ENCODE results near the gene CLIP1.
"Not testable (repeated sequence)": the region's sequence is repeated elsewhere in the genome, so short reads cannot be mapped to it uniquely, and the experiment has no call there.

CLIP1 gene

GRCh38 chr12:122374707-122375106 lies 47.8 kb downstream of the CLIP1 start:
- Histone ChIP-seq H3K4me2 (ENCODE audit: insufficient read depth, low read length) (no peak overlapping the region), H4K20me1 (ENCODE audit: insufficient read depth, low read length) (peaks cover 4% of the 10 kb centered on the region; the same call in 1 of the 2 replicates), H3K36me3 (ENCODE audit: insufficient read depth, low read length) (peaks cover 54% of the 10 kb centered on the region), H3K79me2 (ENCODE audit: insufficient read depth, low read length) (peaks cover 9% of the 10 kb centered on the region; the same call in 1 of the 2 replicates), H3K27me3 (ENCODE audit: insufficient read depth, low read length, poor library complexity) (no peaks in the 10 kb centered on the region), H3K4me1 (ENCODE audit: insufficient read depth, low read length) (no peaks in the 10 kb centered on the region), H3K27ac (ENCODE audit: low read length) (no peak overlapping the region), H2AFZ (ENCODE audit: low read depth, low read length) (no peak overlapping the region), H3K9ac (ENCODE audit: low read depth, low read length) (no peak overlapping the region), H3K4me3 (ENCODE audit: low read depth in 1 of 2, low read length in 2 of 2) (no peak overlapping the region), H3K9me3 (ENCODE audit: insufficient read depth, low read length, severe bottlenecking) (no peaks in the 10 kb centered on the region)
- ATAC-seq (ENCODE audit: insufficient read depth, low read depth), result no peak
- TF ChIP-seq CTCF (IDR thresholded peaks at IDR 0.05; ENCODE audit: borderline replicate concordance, extremely low read depth, low read length, poor library complexity, severe bottlenecking) (no peak), EZH2 (IDR thresholded peaks at IDR 0.05; ENCODE audit: borderline replicate concordance, low read depth, low read length, severe bottlenecking) (no peak)
- no peak for DNase-seq

- H3K36me3 ChIP-seq (ENCODE audit: insufficient read depth, low read length), result peaks cover 39% of the 10 kb centered on the region
- H3K27ac ChIP-seq (ENCODE audit: low read length), result no peak overlapping the region; the same call in 1 of the 2 replicates
- no peak for TF ChIP-seq EZH2 (IDR thresholded peaks at IDR 0.05; ENCODE audit: borderline replicate concordance, low read depth, low read length, severe bottlenecking)
- TF ChIP-seq CTCF (IDR thresholded peaks at IDR 0.05; ENCODE audit: borderline replicate concordance, extremely low read depth, low read length, poor library complexity, severe bottlenecking), result no peak
- no peak overlapping the region for H3K9ac ChIP-seq (ENCODE audit: low read depth, low read length)
- peaks cover 4% of the 10 kb centered on the region; the same call in 1 of the 2 replicates for H4K20me1 ChIP-seq (ENCODE audit: insufficient read depth, low read length)
- no peak for DNase-seq
- peaks cover 20% of the 10 kb centered on the region for H3K79me2 ChIP-seq (ENCODE audit: insufficient read depth, low read length)
- H2AFZ ChIP-seq (ENCODE audit: low read depth, low read length), result no peak overlapping the region
- no peaks in the 10 kb centered on the region for H3K27me3 ChIP-seq (ENCODE audit: insufficient read depth, low read length, poor library complexity)
- ATAC-seq (ENCODE audit: insufficient read depth, low read depth), result no peak
- H3K4me3 ChIP-seq (ENCODE audit: low read depth in 1 of 2, low read length in 2 of 2), result no peak overlapping the region
- no peaks in the 10 kb centered on the region for H3K4me1 ChIP-seq (ENCODE audit: insufficient read depth, low read length)
- no peak overlapping the region for H3K4me2 ChIP-seq (ENCODE audit: insufficient read depth, low read length)
- H3K9me3 ChIP-seq (ENCODE audit: insufficient read depth, low read length, severe bottlenecking), result no peaks in the 10 kb centered on the region
Measured at GRCh38 chr12:122371475-122372045, 50.9 kb downstream of the CLIP1 start.

- ATAC-seq (ENCODE audit: insufficient read depth, low read depth), result no peak
- H3K27ac ChIP-seq (ENCODE audit: low read length), result no peak overlapping the region
- H3K9ac ChIP-seq (ENCODE audit: low read depth, low read length), result no peak overlapping the region
- no peak for TF ChIP-seq EZH2 (IDR thresholded peaks at IDR 0.05; ENCODE audit: borderline replicate concordance, low read depth, low read length, severe bottlenecking)
- TF ChIP-seq CTCF (IDR thresholded peaks at IDR 0.05; ENCODE audit: borderline replicate concordance, extremely low read depth, low read length, poor library complexity, severe bottlenecking), result no peak
- peaks cover 4% of the 10 kb centered on the region; the same call in 1 of the 2 replicates for H4K20me1 ChIP-seq (ENCODE audit: insufficient read depth, low read length)
- peaks cover 30% of the 10 kb centered on the region for H3K36me3 ChIP-seq (ENCODE audit: insufficient read depth, low read length)
- DNase-seq, result no peak
- no peaks in the 10 kb centered on the region for H3K9me3 ChIP-seq (ENCODE audit: insufficient read depth, low read length, severe bottlenecking)
- no peak overlapping the region for H2AFZ ChIP-seq (ENCODE audit: low read depth, low read length)
- peaks cover 21% of the 10 kb centered on the region for H3K79me2 ChIP-seq (ENCODE audit: insufficient read depth, low read length)
- no peak overlapping the region for H3K4me2 ChIP-seq (ENCODE audit: insufficient read depth, low read length)
- H3K4me3 ChIP-seq (ENCODE audit: low read depth in 1 of 2, low read length in 2 of 2), result no peak overlapping the region
- H3K27me3 ChIP-seq (ENCODE audit: insufficient read depth, low read length, poor library complexity), result no peaks in the 10 kb centered on the region
- no peaks in the 10 kb centered on the region for H3K4me1 ChIP-seq (ENCODE audit: insufficient read depth, low read length)
Measured at GRCh38 chr12:122368361-122369073, 54.0 kb downstream of the CLIP1 start.

- H3K27me3 ChIP-seq (ENCODE audit: insufficient read depth, low read length, poor library complexity); H2AFZ ChIP-seq (ENCODE audit: low read depth, low read length); ATAC-seq (ENCODE audit: insufficient read depth, low read depth); H3K4me3 ChIP-seq (ENCODE audit: low read depth in 1 of 2, low read length in 2 of 2); H3K4me1 ChIP-seq (ENCODE audit: insufficient read depth, low read length); H3K4me2 ChIP-seq (ENCODE audit: insufficient read depth, low read length); H4K20me1 ChIP-seq (ENCODE audit: insufficient read depth, low read length); H3K9me3 ChIP-seq (ENCODE audit: insufficient read depth, low read length, severe bottlenecking); H3K9ac ChIP-seq (ENCODE audit: low read depth, low read length); DNase-seq; H3K27ac ChIP-seq (ENCODE audit: low read length): not testable (repeated sequence)
- Histone ChIP-seq H3K36me3 (ENCODE audit: insufficient read depth, low read length) (peaks cover 27% of the 10 kb centered on the region), H3K79me2 (ENCODE audit: insufficient read depth, low read length) (peaks cover 21% of the 10 kb centered on the region)
Measured at GRCh38 chr12:122367632-122368031, 54.8 kb downstream of the CLIP1 start.
